HG03108 (cell line): ENCODE measurements around the gene STMP1.
"Not testable (repeated sequence)": the region's sequence is repeated elsewhere in the genome, so short reads cannot be mapped to it uniquely, and the experiment has no call there.

Experiments
- ATAC-seq: cut with Tn5 transposase; IDR thresholded peaks from one replicate; pipeline ENCODE4 v1.9.1; 2021; ENCODE audit warnings: moderate library complexity; ENCODE audit not compliant: unreplicated experiment

Gene STMP1

DNA sequence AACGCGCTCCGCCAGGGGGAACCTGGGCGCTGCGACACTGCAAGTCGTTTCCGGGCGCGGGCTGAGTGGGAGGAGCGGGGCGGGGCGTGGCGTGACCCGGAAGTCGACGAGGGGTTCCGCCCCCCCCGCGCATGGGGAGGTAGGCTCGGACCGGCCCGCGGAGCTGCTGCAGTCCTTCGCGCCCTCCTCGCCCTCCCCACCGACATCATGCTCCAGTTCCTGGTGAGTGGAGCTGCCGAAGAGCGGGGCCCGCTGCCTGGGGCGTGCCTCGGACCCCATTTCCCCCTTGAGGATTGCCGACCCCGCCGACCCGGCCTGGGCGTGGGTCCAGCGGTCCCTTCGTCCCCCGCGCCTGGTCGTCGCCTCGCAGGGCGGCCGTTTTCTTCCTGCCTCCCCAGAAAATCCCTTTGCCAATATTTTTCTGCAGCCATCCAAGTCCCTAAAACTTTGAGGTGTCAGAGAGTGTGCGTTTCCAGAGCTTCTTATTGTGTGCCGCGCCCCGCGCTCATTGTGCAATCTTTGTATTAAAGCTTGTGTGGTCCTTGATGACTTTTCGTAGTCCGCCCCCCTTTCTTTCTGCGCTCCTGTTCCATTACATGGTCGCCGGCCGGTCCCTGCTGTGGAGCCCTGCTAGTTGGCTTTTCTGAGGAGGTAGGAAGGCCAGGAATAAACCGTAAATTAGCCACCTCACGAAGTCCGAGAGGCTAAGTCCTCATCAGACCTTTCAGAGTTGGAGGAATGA, at the start of gene STMP1:
Gene STMP1, plus strand, starts transcription at position 142 of the 742 bp plus-strand sequence.
- ATAC-seq, result peak; percentile 95

DNA sequence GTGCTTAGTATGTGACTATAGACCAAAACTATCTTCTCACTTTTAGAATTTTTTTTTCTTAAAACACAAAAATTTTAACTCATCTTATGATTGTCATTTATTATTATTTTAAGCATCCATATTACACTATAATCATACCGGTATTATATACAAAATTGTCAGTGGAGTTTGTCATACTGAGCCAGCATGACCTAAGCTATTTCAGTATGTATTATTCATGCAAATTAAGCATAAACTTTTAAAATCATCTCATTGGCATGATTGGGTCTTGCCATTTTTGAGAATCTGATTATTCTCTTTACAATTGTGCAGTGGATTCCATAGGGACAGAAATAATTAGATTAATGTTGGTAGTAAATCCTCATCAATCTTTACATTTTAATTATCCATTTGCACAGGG, 46.2 kb upstream of the STMP1 start:
- ATAC-seq, result no peak

DNA sequence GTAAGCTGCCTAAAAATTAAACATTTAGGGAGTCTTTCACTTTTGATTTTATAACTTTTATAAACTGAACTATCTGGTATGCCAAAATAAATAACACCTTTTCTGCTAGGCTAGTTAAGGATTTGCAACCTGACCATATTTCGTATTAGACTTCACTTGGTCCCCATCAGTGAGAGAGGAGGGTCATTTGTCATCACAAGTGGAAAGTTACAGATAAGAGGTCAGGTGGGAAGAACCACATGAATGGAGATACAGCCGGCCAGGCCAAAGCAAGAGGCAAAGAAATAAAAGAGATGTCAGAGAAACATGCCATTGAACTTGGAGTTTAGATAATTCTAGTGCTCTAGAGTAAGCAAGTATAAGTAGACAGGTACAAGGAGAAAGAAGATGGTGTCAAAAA, 44.5 kb upstream of the STMP1 start:
- no peak for ATAC-seq

DNA sequence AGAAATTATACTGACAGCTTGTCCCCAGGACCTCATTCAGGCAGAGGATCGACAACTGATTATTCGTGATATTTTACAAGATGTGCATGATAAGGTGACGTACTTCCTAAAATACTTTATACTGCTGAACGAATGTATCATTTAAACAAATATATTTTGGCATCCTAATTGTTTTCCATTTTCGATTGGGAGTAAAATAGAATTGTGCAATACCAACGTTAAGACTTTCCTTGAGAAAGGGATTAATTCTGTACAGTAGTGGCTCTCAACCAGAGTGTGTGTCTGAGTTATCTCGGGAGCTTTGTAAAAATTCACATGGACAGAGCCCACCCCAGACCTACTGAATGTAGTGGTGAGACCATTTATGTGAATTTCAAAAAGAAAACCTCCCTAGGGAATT, 43.8 kb upstream of the STMP1 start:
- no peak for ATAC-seq

DNA sequence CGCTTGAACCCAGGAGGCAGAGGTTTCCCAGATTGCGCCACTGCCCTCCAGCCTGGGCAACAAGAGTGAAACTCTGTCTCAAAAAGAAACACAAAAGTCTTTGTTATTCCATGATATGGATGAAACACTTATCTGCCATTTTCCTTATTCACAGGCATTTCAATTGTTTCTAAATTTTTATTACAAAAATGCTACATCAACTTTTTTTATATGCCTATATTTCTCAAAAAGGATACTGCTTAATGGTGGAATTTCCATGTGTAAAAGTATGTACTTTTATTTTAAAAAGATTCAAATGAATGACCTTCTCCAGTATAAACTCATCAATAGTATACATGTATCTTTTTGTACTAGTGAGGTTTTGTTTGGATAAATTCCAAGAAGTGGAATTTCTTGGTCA, 41.9 kb upstream of the STMP1 start:
- ATAC-seq, result no peak

DNA sequence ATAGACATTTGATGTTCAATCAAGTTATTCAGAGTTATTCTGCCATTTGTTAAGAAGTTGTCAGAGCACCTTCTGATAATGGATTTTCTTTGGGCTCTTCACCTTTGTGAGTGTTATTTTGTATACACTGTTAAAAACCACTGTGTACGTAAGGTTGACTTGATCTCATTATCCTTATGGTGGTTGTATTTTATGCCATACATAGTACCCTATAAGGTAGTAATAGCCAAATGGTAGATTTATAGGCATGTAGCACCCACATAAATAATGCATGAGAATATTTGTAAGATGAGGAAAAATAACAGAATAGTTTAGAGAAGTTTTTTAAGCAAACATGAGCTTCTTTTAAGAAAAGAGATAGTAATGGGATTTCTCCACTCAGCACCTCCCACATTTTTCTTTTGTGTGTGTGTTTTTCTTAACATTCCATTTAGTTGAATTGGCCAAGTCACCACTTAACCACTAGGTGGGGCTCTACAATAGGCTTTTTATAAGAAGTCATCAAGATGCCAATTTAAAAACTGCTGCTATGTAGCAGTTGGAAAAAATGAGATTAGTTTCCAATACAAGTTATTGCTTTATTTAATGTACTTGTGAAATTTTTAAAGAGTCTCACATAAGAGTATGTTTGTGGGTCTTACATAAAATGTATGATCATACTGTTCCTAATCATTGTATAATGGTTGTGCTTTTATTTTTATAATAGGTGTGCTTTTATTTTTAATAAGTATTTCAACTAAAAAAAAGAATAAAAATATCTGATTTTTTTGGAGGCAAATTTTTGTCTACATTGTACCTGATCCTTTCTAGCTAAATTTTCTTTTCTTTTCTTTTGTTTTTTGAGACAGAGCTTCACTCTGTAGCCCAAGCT, 41.1 kb upstream of the STMP1 start:
- ATAC-seq, result no peak

DNA sequence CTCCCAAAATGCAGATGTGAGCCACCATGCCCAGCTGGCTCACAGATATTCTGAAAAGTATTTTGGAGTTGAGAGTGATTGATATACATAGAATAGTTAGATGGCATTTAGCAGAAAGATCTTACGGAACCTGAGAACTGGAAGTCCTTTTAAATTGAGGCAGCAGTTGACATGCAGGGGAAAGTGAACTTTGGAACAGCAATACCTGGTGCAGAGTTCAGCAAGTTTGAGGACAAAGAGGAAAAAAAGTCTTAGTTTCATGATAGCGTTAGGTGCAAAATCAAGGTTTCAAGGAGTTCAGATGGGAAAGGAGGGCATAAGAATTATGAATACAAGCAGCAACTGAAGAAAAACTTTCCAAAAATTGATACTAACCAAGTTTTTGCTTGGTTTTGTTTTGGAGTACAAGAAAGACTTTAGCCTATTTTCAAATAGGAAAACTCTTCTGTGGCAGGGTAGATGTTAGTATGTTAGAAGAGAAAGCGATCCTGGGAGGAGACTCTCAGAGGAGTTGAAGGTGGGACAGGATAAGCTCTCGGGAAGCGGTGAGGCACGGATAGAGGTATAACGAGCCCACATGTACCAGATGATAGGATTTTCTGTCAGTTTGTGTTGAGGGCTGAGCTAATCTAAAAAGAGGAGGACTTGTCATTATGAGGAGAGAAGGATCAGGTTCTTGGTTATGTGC, 28.0 kb upstream of the STMP1 start:
- no peak for ATAC-seq

DNA sequence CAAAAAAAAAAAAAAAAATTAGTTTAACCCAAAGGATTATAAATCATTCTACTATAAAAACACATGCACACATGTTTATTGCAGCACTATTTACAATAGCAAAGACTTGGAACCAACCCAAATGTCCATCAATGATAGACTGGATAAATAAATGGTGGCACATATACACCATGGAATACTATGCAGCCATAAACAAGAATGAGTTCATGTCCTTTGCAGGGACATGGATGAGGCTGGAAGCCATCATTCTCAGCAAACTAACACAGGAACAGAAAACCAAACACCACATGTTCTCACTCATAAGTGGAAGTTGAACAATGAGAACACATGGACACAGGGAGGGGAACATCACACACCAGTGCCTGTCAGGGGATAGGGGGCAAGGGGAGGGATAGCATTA, 22.6 kb upstream of the STMP1 start:
- not testable (repeated sequence) for ATAC-seq

DNA sequence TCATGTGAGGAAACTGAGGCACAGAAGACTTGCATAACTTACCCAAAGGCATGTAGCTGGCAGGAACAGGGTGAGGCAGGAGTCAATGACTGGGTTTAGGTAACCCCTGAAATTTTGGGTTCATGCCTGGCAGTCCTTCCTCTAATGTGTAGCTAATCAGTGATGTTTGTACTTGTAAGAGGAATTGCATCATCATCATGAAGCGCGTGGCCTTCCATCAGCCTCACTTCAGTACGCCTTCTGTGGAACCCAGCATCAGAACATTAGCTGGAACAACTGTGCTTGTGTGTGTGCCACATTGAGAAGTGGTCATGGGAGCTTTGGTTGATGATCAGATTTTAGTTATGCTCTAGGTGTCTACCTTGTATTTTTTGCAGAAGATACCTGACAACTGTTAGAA, 18.2 kb upstream of the STMP1 start:
- ATAC-seq, result no peak

DNA sequence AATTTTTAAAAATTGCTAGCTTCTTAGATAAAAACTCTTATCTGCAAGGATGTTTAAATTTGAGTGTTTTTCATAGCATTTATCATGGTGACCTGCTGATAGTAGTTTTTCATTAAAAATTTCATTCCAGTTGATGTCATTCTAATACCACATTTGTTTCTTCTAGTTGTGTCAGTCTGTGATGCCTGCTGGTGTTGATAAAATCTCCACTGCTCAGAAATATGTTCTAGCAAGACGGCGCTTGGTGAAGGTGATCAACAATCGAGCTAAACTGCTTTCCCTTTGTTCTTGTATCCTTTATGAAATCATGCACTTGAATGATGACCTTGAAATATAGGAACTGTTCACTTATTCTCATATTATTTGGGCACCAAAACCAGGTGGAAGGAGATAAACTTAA, 17.6 kb upstream of the STMP1 start:
- no peak for ATAC-seq

DNA sequence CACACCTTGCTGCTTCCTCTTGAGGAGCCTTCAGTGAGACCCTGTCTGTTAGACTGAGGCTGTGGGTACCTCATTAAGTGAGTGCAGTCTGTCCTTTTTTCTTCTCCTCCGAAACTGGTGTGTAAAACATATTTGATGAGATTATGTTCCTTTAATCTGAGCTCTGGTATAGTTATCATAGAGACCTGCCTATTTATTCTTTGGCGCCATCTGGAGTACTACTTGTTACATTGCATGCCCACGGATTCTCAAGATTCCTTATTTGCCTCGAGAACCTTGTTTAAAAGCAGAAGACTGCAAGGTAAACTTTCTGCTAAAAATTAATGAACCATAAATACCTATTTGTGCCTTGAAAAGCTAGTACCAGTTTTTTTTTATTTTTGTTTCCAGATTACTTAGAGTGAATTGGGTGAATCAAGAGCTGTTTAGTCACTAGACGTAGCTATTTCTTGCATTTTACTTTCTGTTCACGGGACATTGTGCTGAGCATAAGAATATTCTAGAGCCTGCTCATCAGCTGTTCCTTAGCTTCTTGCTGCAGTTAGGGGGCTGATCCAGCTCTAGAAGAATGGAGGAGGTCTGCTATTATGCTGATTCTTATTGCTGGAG, 16.9 kb upstream of the STMP1 start:
- ATAC-seq, result no peak

DNA sequence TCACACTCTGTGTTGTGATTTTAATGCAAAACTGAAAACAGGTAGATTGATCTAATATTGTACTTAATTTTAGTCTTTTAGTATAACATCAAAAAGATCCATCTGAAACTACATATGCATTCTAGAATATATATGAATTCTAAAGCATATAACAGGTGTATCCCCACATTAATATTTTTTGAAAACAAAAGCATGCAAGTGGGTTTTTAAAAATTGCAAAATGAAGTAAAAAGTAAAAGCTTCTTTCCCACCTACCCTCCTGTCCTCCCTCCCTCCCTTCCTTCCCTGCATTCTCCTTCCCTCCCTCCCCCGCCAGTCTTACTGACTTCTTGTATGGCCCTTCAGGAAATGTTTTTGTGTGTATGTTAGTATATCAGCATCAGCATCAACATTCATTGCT, 14.6 kb upstream of the STMP1 start:
- no peak for ATAC-seq

DNA sequence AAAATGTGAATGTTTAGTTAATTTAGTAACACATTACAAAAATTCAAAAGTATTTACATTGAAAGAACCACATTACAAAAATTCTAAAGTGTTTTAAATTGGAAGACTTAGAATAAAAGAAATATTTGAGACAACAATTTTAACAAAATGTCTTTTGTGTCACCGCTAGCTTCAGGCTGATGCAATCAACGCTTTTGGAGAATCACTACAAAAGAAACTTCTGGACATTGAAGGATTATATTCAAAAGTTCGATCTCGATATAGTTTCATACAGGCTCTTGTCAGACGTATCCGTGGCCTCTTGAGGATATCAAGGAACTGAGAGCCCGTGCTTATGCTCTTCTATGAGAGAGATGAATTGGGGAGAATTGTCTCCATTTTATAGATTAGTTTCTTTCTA, 14.1 kb upstream of the STMP1 start:
- no peak for ATAC-seq

DNA sequence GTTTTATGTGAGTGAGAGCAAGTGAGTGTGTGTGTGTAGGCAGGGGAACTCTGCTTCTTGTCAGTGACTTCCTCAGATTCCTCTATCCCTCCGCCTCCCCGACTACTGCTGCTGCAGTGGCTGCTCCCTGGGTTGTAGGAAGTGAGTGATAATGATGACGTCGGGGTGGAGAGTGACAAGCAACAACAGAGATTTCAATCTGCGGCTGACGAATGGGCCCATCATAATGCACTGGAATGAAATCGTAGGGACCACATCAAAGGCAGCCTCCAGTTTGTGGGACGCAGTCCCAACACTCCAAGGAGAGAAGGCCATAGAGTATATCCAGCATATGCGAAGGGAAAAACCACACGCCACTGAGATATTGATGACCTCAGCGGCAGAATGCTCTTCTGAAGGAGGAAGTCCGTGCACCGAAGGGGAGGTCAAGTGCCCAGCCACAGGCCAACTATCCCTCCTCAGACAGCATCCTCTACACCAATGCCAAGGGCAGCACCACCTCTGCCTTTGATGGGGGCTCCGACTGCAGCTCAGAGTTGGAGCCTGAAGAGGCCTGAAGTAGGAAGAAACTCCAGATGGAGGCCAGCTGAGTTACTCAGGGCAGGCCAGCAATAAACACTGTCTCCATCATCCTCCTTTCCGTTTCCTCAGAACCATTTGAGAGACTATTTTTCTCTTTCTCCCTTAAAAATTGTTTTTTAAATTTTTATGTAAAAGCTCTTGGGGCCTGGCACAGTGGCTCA, 11.3 kb upstream of the STMP1 start:
- ATAC-seq, result no peak

DNA sequence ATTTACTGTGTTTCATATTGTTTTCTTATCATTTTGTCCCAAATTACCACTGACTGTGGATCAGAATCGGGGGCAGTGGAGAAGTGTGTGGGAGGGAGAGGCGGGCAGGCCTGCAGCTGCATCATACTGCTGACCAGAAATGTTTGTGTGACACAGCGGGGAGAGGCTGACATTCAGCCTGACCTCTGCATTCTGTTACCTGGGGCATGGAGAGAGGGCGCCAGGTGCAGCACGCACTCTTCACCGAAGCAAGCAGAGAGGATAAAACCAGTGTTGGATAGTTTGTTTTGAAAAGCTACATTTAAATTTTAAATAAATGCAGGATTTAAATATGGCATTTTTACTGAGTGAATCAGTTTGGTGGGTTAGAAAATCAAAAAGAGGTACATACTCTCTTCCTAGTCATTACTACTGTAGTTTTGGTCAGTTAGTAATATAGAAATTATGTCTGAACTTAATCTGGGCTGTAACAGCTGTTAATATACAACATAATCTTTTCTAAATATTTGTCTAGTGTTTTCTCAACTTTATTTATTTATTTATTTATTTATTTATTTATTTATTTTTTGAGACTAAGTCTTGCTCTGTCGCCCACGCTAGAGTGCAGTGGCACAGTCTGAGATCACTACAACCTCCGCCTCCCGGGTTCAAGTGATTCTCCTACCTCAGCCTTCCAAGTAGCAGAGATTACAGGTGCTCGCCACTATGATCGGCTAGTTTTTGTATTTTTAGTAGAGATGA, 8.8 kb upstream of the STMP1 start:
- ATAC-seq, result no peak

DNA sequence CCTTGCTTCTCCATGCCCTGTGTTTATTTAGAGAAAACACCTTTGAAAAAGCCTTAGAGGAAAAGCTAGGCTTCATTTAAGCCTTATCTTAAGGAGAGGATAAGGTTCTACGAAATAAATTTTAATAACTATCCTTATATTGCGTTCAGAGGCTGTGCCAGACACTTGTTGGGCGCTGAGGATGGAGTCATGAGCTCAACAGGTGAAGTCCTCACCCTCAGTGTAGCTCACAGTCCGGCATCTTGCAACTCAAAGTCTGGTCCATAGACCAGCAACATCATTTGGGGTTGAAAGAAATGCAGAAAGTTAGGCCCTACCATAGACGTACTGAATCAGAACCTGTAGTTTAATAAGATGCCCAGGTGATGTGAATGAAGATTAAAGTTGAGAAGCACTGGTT, 3.8 kb upstream of the STMP1 start:
- ATAC-seq, result no peak

DNA sequence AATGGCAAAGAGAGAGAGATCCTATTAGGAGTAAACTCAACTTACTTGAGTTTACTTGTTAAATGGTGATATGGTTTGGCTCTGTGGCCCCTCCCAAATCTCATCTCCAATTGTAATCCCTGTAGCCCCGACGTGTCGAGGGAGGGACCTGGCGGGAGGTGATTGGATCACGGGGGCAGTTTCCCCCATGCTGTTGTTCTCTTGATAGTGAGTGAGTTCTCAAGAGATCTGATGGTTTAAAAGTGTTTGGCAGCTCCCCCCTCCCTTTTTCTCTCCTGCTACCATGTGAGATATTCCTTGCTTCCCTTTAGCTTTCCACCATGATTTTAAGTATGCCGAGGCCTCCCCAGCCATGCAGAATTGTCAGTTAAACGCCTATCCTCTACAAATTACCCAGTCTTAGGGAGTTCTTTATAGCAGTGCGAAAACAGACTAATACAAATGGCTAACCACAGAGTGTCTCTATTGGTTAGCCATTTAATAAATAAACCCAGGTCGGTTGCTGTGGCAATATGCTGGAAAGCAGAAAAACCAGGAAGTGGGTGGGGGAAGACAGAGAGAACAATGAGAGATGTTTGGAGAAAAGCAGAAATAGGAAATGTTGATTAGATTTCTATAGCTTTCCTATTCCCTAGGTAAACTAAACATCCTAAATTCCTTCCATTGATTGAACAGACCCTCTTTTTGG, 3.0 kb upstream of the STMP1 start:
- ATAC-seq, result no peak

DNA sequence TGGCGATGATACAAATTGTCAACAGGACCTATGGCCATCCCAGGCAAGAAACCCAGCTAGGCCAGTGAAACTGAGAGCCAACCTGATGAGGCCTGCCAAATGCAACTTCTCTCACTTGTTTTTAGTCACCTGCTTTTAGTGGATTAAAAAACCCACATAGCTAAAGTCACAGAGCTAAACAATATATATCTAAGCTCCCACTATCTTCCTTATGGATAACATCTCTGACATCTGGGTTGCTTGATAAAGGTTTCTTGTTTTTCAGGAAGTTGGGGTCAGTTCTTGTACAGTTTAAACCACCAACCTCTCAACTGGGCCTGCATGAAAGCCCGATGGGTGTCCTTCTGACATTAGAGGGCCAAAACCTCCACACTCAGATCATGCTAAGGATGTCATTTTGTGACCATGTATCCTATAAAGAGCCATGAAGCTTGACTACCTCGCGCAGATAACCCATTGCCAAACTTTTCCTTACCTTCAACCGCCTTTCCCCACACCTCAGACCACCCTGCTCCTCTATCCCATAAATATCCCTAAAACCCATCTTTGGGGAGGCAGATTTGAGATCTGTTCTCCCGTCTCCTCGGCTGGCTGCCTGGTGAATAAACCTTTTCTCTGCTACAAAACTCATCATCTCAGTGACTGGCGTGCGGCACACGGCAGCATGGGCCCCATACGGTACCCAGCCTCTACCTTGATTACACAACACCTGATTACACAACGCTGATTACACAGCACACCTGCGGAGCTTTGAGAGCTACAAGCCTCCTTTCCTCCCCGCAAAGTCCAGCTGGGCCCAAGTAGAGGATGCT, 797 bp upstream of the STMP1 start:
- no peak for ATAC-seq

DNA sequence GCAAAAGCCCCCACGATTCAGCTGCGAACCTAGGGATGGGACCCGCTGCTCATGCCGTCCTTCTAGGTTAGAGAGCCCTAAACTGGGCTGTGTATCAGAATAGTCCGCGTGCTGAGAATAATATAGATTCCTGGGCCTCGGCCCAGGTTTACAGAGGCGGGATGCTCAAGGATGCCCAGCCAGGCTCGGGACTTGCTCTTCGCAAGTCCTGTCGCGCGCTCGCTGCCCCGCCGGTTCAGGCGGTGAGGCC, 266 bp upstream of the STMP1 start:
- no peak for ATAC-seq
